BLaER1 treated with 17β-estradiol and CSF1 and Interleukin-3, amounts not matched to agents 10 nM and 100 nM (cell line): ENCODE measurements around the gene SYNM.
"Not testable (repeated sequence)": the region's sequence is repeated elsewhere in the genome, so short reads cannot be mapped to it uniquely, and the experiment has no call there.

Source experiments
- H3K27ac ChIP-seq, 11 experiments: shearing (Covaris generic); formaldehyde crosslinking; 2 replicates each; pipeline ENCODE4 v1.8.1; 2022
- H3K27me3 ChIP-seq, 11 experiments: shearing (Covaris generic); formaldehyde crosslinking; 2 replicates each; pipeline ENCODE4 v1.8.1; 2022
- H3K36me3 ChIP-seq, 11 experiments: shearing (Covaris generic); formaldehyde crosslinking; 2 replicates each; pipeline ENCODE4 v1.8.1; 2022
- H3K4me1 ChIP-seq, 10 experiments: shearing (Covaris generic); formaldehyde crosslinking; 2 replicates each; pipeline ENCODE4 v1.8.1; 2022
- H3K4me2 ChIP-seq, 11 experiments: shearing (Covaris generic); formaldehyde crosslinking; 2 replicates each; pipeline ENCODE4 v1.8.1; 2022
- H3K4me3 ChIP-seq, 10 experiments: shearing (Covaris generic); formaldehyde crosslinking; 2 replicates each; pipeline ENCODE4 v1.8.1; 2022
- H3K9ac ChIP-seq, 11 experiments: shearing (Covaris generic); formaldehyde crosslinking; 2 replicates each; pipeline ENCODE4 v1.8.1; 2022
- H3K9me3 ChIP-seq, 11 experiments: shearing (Covaris generic); formaldehyde crosslinking; replicated peaks in 1 of 11; 2 replicates each; pipeline ENCODE4 v1.8.1; 2022
- H4K20me1 ChIP-seq, 11 experiments: shearing (Covaris generic); formaldehyde crosslinking; 2 replicates each; pipeline ENCODE4 v1.8.1; 2022
- Cebpa-rat ChIP-seq, 11 experiments: shearing (Covaris generic); IDR thresholded peaks; 2 replicates each; pipeline ENCODE4 v1.8.1; 2022

Gene SYNM

GRCh38 chr15:99109555-99110021 lies 4.7 kb downstream of the SYNM start:
- H3K27ac ChIP-seq = no peak overlapping the region
- no peak overlapping the region for H3K4me2 ChIP-seq

GRCh38 chr15:99110093-99110492 lies 5.2 kb downstream of the SYNM start:
- Histone ChIP-seq H3K4me3 (no peak overlapping the region), H3K4me2 (no peak overlapping the region), H4K20me1 (peaks cover 0 to 14% (median 0%) of the 10 kb centered on the region in 11 experiments; a peak in 3 of 22 replicates), H3K27me3 (peaks cover 21 to 26% (median 25%) of the 10 kb centered on the region in 11 experiments), H3K9ac (no peak overlapping the region), H3K27ac (no peak overlapping the region), H3K36me3 (no peaks in the 10 kb centered on the region), H3K4me1 (peaks cover 13 to 44% (median 31%) of the 10 kb centered on the region in 10 experiments; a peak in 17 of 20 replicates), H3K9me3 (no peaks in the 10 kb centered on the region)
- TF ChIP-seq Cebpa-rat (IDR thresholded peaks at IDR 0.05) = no peak

More at GRCh38 chr15:99109555-99110021, 4.7 kb downstream of the SYNM start:
- peaks cover 0 to 14% (median 0%) of the 10 kb centered on the region in 11 experiments; a peak in 3 of 22 replicates for H4K20me1 ChIP-seq
- peaks cover 14 to 49% (median 36%) of the 10 kb centered on the region in 10 experiments; a peak in 17 of 20 replicates for H3K4me1 ChIP-seq
- no peaks in the 10 kb centered on the region for H3K9me3 ChIP-seq
- H3K4me3 ChIP-seq = no peak overlapping the region
- TF ChIP-seq Cebpa-rat (IDR thresholded peaks at IDR 0.05) = no peak
- no peaks in the 10 kb centered on the region for H3K36me3 ChIP-seq
- no peak overlapping the region for H3K9ac ChIP-seq
- H3K27me3 ChIP-seq = peaks cover 26 to 31% (median 30%) of the 10 kb centered on the region in 11 experiments

GRCh38 chr15:99110581-99111320 lies 5.9 kb downstream of the SYNM start:
- no peak for TF ChIP-seq Cebpa-rat (IDR thresholded peaks at IDR 0.05)
- H3K27me3 ChIP-seq = peaks cover 14 to 19% (median 18%) of the 10 kb centered on the region in 11 experiments

GRCh38 chr15:99111641-99112040 lies 6.8 kb downstream of the SYNM start:
- not testable (repeated sequence) for H3K36me3 ChIP-seq

More at GRCh38 chr15:99110581-99111320, 5.9 kb downstream of the SYNM start:
- Histone ChIP-seq H3K4me2 (no peak overlapping the region), H3K9ac (no peak overlapping the region), H3K36me3 (no peaks in the 10 kb centered on the region), H3K4me1 (peaks cover 6 to 37% (median 24%) of the 10 kb centered on the region in 10 experiments; a peak in 17 of 20 replicates), H3K27ac (no peak overlapping the region), H4K20me1 (peaks cover 0 to 11% (median 0%) of the 10 kb centered on the region in 11 experiments; a peak in 2 of 22 replicates), H3K9me3 (no peaks in the 10 kb centered on the region), H3K4me3 (no peak overlapping the region)

GRCh38 chr15:99113547-99114271 lies 8.8 kb downstream of the SYNM start:
- Histone ChIP-seq H3K4me1 (peaks cover 0 to 8% (median 0%) of the 10 kb centered on the region in 10 experiments; a peak in 1 of 20 replicates), H4K20me1 (no peaks in the 10 kb centered on the region), H3K4me2 (no peak overlapping the region), H3K9ac (no peak overlapping the region), H3K27me3 (no peaks in the 10 kb centered on the region; a peak in 1 of 22 replicates), H3K4me3 (no peak overlapping the region), H3K9me3 (no peaks in the 10 kb centered on the region), H3K36me3 (no peaks in the 10 kb centered on the region), H3K27ac (no peak overlapping the region)
- TF ChIP-seq Cebpa-rat (IDR thresholded peaks at IDR 0.05) = no peak

More at GRCh38 chr15:99111641-99112040, 6.8 kb downstream of the SYNM start:
- not testable (repeated sequence) for H3K9me3 ChIP-seq, H3K4me3 ChIP-seq, H3K27ac ChIP-seq, H4K20me1 ChIP-seq, H3K9ac ChIP-seq, H3K4me2 ChIP-seq
- H3K27me3 ChIP-seq = peaks cover 5 to 10% (median 9%) of the 10 kb centered on the region in 11 experiments
- H3K4me1 ChIP-seq = peaks cover 0 to 28% (median 17%) of the 10 kb centered on the region in 10 experiments; a peak in 16 of 20 replicates

- TF ChIP-seq Cebpa-rat (IDR thresholded peaks at IDR 0.05) = no peak
- H4K20me1 ChIP-seq = no peaks in the 10 kb centered on the region; a peak in 1 of 22 replicates
- no peaks in the 10 kb centered on the region for H3K27me3 ChIP-seq
- H3K36me3 ChIP-seq = no peaks in the 10 kb centered on the region
- no peaks in the 10 kb centered on the region for H3K9me3 ChIP-seq
- H3K4me3 ChIP-seq = no peak overlapping the region
- H3K9ac ChIP-seq = no peak overlapping the region
- H3K4me2 ChIP-seq = no peak overlapping the region
- 0 out of 20 replicates have a peak, but pooled peaks cover 0 to 8% (median 0%) of the 10 kb centered on the region in 10 experiments for H3K4me1 ChIP-seq
- no peak overlapping the region for H3K27ac ChIP-seq
These were observed 9.8 kb downstream of the SYNM start for GRCh38 chr15:99114511-99115299.

- Histone ChIP-seq H3K9ac (no peak overlapping the region), H3K4me1 (peaks cover 0 to 8% (median 0%) of the 10 kb centered on the region in 10 experiments; a peak in 1 of 20 replicates), H3K9me3 (no peaks in the 10 kb centered on the region), H4K20me1 (no peaks in the 10 kb centered on the region; a peak in 1 of 22 replicates), H3K27me3 (no peaks in the 10 kb centered on the region), H3K4me2 (no peak overlapping the region), H3K4me3 (no peak overlapping the region), H3K27ac (no peak overlapping the region), H3K36me3 (no peaks in the 10 kb centered on the region)
- no peak for TF ChIP-seq Cebpa-rat (IDR thresholded peaks at IDR 0.05)
These were observed 10.7 kb downstream of the SYNM start for GRCh38 chr15:99115300-99116215.

- no peaks in the 10 kb centered on the region for H3K27me3 ChIP-seq
- TF ChIP-seq Cebpa-rat (IDR thresholded peaks at IDR 0.05) = no peak
- H4K20me1 ChIP-seq = peaks cover 0 to 7% (median 0%) of the 10 kb centered on the region in 11 experiments; a peak in 1 of 22 replicates
- no peaks in the 10 kb centered on the region for H3K9me3 ChIP-seq
- H3K4me1 ChIP-seq = peaks cover 0 to 15% (median 12%) of the 10 kb centered on the region in 10 experiments; a peak in 14 of 20 replicates
- no peak overlapping the region for H3K4me3 ChIP-seq
- no peaks in the 10 kb centered on the region for H3K36me3 ChIP-seq
- no peak overlapping the region for H3K27ac ChIP-seq
- no peak overlapping the region for H3K4me2 ChIP-seq
- H3K9ac ChIP-seq = no peak overlapping the region
These were observed 12.2 kb downstream of the SYNM start for GRCh38 chr15:99117111-99117510.
